Liver (tissue), 9 donors: ENCODE data around the gene WASF2. TPM values are rescaled to one million over a fixed set of nuclear protein-coding genes. Genes with fewer than 3 reads are reported as not detected.
"Not testable (repeated sequence)": the region's sequence is repeated elsewhere in the genome, so short reads cannot be mapped to it uniquely, and the experiment has no call there.

Experiments used
- DNase-seq: peaks from one replicate; pipeline ENCODE4 v3.0.0-alpha.2; 2017; ENCODE audit warnings: low spot score
- H3K27ac ChIP-seq, 2 donors: one replicate each; pipeline ENCODE4 v1.7.0; 2013; ENCODE audit warnings: inconsistent platforms in 2 of 2, low read length in 2 of 2, control low read depth in 1 of 2, low read depth in 1 of 2, mild to moderate bottlenecking in 1 of 2
- H3K27me3 ChIP-seq, 4 donors: one replicate each; pipeline versions ENCODE4 v1.6.1 to v1.7.0; 2013; ENCODE audit warnings: low read length in 3 of 4, inconsistent platforms in 1 of 4, mild to moderate bottlenecking in 1 of 4, moderate library complexity in 1 of 4; ENCODE audit not compliant: control insufficient read depth in 4 of 4, insufficient read depth in 4 of 4
- H3K36me3 ChIP-seq, 4 donors: one replicate each; pipeline versions ENCODE4 v1.6.1 to v1.7.0; 2013; ENCODE audit warnings: low read length in 3 of 4, mild to moderate bottlenecking in 3 of 4, low read depth in 1 of 4, moderate library complexity in 1 of 4; ENCODE audit not compliant: control insufficient read depth in 4 of 4, insufficient read depth in 3 of 4
- H3K4me1 ChIP-seq, 4 donors: one replicate each; pipeline versions ENCODE4 v1.6.1 to v1.7.0; 2013; ENCODE audit warnings: low read length in 3 of 4, mild to moderate bottlenecking in 3 of 4, moderate library complexity in 1 of 4; ENCODE audit not compliant: control insufficient read depth in 4 of 4, insufficient read depth in 4 of 4
- H3K4me3 ChIP-seq, 3 donors: one replicate each; pipeline versions ENCODE4 v1.6.1 to v1.7.0; 2013; ENCODE audit warnings: low read length in 3 of 3, control low read depth in 1 of 3, low read depth in 1 of 3, mild to moderate bottlenecking in 1 of 3
- H3K9ac ChIP-seq, 2 donors: one replicate each; pipeline ENCODE4 v1.7.0; 2013; ENCODE audit warnings: low read length in 2 of 2, mild to moderate bottlenecking in 2 of 2, moderate library complexity in 2 of 2, control low read depth in 1 of 2, low read depth in 1 of 2
- H3K9me3 ChIP-seq, 4 donors: one replicate each; pipeline versions ENCODE4 v1.6.1 to v1.7.0; 2013; ENCODE audit warnings: low read length in 3 of 4; ENCODE audit not compliant: control insufficient read depth in 4 of 4
- EGR1 ChIP-seq, 2 donors: IDR thresholded peaks; 2 replicates each; pipeline ENCODE4 v1.6.1; 2016 to 2018; ENCODE audit warnings: antibody characterized with exemption in 2 of 2, low read depth in 2 of 2
- FOXA1 ChIP-seq: IDR thresholded peaks from 2 replicates; pipeline ENCODE4 v1.6.1; 2016; ENCODE audit warnings: antibody characterized with exemption
- FOXA2 ChIP-seq: IDR thresholded peaks from 2 replicates; pipeline ENCODE4 v1.6.1; 2016; ENCODE audit warnings: antibody characterized with exemption
- GABPA ChIP-seq, 2 donors: IDR thresholded peaks in 1 of 2; conservative IDR thresholded peaks in 1 of 2; 2 replicates each; pipeline ENCODE4 v1.6.1; 2016; ENCODE audit warnings: antibody characterized with exemption in 2 of 2, mild to moderate bottlenecking in 1 of 2, moderate library complexity in 1 of 2
- HNF4A ChIP-seq, 2 donors: conservative IDR thresholded peaks; 2 replicates each; pipeline ENCODE4 v1.6.1; 2016; ENCODE audit warnings: antibody characterized with exemption in 2 of 2, mild to moderate bottlenecking in 2 of 2
- HNF4G ChIP-seq: IDR thresholded peaks from 2 replicates; pipeline ENCODE4 v1.6.1; 2016; ENCODE audit warnings: antibody characterized with exemption
- JUND ChIP-seq, 2 donors: IDR thresholded peaks; 2 replicates each; pipeline ENCODE4 v1.6.1; 2016; ENCODE audit warnings: antibody characterized with exemption in 2 of 2
- NR2F2 ChIP-seq: IDR thresholded peaks from 2 replicates; pipeline ENCODE4 v1.6.1; 2016; ENCODE audit warnings: antibody characterized with exemption
- RAD21 ChIP-seq, 2 donors: IDR thresholded peaks; 2 replicates each; pipeline ENCODE4 v1.6.1; 2016; ENCODE audit warnings: antibody characterized with exemption in 2 of 2, mild to moderate bottlenecking in 2 of 2
- RXRA ChIP-seq, 2 donors: IDR thresholded peaks; 2 replicates each; pipeline ENCODE4 v1.6.1; 2017 to 2018; ENCODE audit warnings: antibody characterized with exemption in 2 of 2, mild to moderate bottlenecking in 1 of 2
- SP1 ChIP-seq: IDR thresholded peaks from 2 replicates; pipeline ENCODE4 v1.6.1; 2018; ENCODE audit warnings: antibody characterized with exemption, mild to moderate bottlenecking
- TAF1 ChIP-seq: conservative IDR thresholded peaks from 2 replicates; pipeline ENCODE4 v1.6.1; 2016; ENCODE audit warnings: antibody characterized with exemption, mild to moderate bottlenecking
- YY1 ChIP-seq: IDR thresholded peaks from 2 replicates; pipeline ENCODE4 v1.6.1; 2016; ENCODE audit warnings: antibody characterized with exemption, mild to moderate bottlenecking
- WGBS: extraction: QIAGEN DNeasy Blood & Tissue Kit; methylation state at CpG from one replicate; pipeline ENCODE4 v1.1.7; 2013; 5-methylcytosine and 5-hydroxymethylcytosine counted together
- polyA plus RNA-seq, 2 donors: library from polyadenylated mRNA; stranded (reverse) in 1 of 2; unstranded in 1 of 2; fragments of 200-250 nt in 1 of 2; fragments of >200 nt in 1 of 2; fragmentation: Nextera tagmentation in 1 of 2; extraction: Ambion mirVana in 1 of 2; gene quantifications; one replicate each; pipeline versions ENCODE4 v1.2.1 to v1.2.3, GENCODE V29; 2013 to 2015
- total RNA-seq, 2 donors: library from RNA; depleted of rRNA; stranded (reverse); fragments of >200 nt; gene quantifications; one replicate each; pipeline ENCODE4 v1.2.3, GENCODE V29; 2014
- TF ChIP-seq, protein P1 (sequence below): fragments of 150-350 bp; IDR thresholded peaks from 2 replicates; pipeline ENCODE4 v1.5.1; 2017; ENCODE audit warnings: improper control_type of control experiment, low read depth, low read length; ENCODE audit not compliant: missing input control
- TF ChIP-seq, protein P2 (sequence below): IDR thresholded peaks from 2 replicates; pipeline ENCODE4 v1.6.1; 2016; ENCODE audit warnings: antibody characterized with exemption
- TF ChIP-seq, protein P3 (sequence below): IDR thresholded peaks from 2 replicates; pipeline ENCODE4 v1.6.1; 2016; ENCODE audit warnings: antibody characterized with exemption
- TF ChIP-seq, protein P4 (sequence below): IDR thresholded peaks from 2 replicates; pipeline ENCODE4 v1.6.1; 2016; ENCODE audit warnings: antibody characterized with exemption
- TF ChIP-seq, protein P5 (sequence below): IDR thresholded peaks from 2 replicates; pipeline ENCODE4 v1.6.1; 2016; ENCODE audit warnings: antibody characterized with exemption, mild to moderate bottlenecking
- donor health status: healthy.
- donor health status: healthy.
- donor health status: healthy.
- donor health status: healthy.
- donor health status: healthy.

The WASF2 gene
- total and polyA plus RNA-seq, 4 donors = 11.6 to 37.7 (median 18.7) TPM

DNA sequence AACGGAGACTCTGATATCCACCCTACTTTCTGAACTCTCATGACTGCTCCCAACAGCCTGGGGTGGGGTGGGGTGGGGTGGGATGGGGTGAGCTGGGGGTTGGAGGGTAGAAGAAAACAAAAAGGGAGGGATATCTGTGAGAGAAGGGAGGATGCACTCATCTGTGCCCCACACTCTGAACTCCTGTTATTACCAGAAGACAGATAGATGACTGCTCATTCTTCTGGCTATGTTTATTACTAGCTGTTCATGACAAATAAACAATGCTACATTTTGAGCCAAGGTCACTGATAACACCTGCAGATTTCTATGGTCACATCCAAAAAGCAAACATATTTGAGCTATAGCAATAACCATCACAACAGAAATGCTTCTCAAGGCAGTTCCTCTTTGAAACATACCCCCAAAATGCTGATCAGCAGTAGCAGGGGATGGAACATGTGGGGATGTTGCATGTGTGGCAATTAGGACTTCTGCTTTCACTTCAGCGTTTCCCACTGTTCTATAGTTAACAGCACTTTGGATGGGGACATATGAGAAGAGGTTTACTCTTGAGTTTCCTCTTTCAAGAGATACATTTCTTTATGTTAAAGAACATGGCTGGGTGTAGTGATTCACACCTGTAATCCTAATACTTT is 54.3 kb downstream of the WASF2 start:
- no peak for DNase-seq
- no peak overlapping the region for H3K27ac ChIP-seq
- no peaks in the 10 kb centered on the region for H3K27me3 ChIP-seq
- H3K9ac ChIP-seq = no peak overlapping the region
- H3K4me1 ChIP-seq = peaks cover 3 to 19% (median 11%) of the 10 kb centered on the region in 4 donors
- WGBS = 73% methylated on average over 2 of the region's 2 CpGs
- no peak overlapping the region for H3K4me3 ChIP-seq
- TF ChIP-seq RAD21 (IDR thresholded peaks at IDR 0.05) (no peak), TAF1 (no peak), HNF4A (conservative IDR thresholded peaks at IDR 0.05) (no peak), GABPA (IDR thresholded peaks at IDR 0.05 in 1 of 2, conservative IDR thresholded peaks at IDR 0.05 in 1 of 2) (no peak)
- no peaks in the 10 kb centered on the region for H3K36me3 ChIP-seq
- no peaks in the 10 kb centered on the region for H3K9me3 ChIP-seq

DNA sequence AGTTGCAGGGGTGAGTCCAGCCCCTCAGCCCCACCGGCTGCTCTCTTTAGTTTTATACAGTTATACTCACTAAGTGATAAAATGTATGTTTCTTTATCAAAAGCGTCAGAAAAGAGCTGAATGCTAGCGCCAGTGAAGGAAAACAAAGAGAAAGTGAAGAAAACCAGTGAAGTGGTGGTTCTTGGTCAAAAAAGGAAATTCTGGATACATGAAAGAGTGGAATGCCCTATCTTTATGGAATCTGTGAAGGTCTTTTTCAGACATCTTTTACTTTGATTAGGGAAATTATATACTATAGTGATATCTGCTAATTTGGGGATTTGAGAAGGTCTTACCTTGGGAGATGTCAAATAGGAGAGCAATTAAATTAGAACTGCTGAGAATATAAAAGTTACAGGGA is 56.3 kb downstream of the WASF2 start:
- Histone ChIP-seq H3K27me3 (no peaks in the 10 kb centered on the region), H3K36me3 (peaks cover 0 to under 1% (median 0%) of the 10 kb centered on the region in 4 donors), H3K4me3 (no peak overlapping the region), H3K27ac (no peak overlapping the region), H3K9ac (no peak overlapping the region), H3K9me3 (no peaks in the 10 kb centered on the region), H3K4me1 (peaks cover 3 to 19% (median 8%) of the 10 kb centered on the region in 4 donors)
- TF ChIP-seq SP1 (no peak), HNF4A (conservative IDR thresholded peaks at IDR 0.05) (no peak), GABPA (IDR thresholded peaks at IDR 0.05 in 1 of 2, conservative IDR thresholded peaks at IDR 0.05 in 1 of 2) (no peak), JUND (IDR thresholded peaks at IDR 0.05) (no peak), RAD21 (IDR thresholded peaks at IDR 0.05) (no peak), TAF1 (no peak), HNF4G (no peak), NR2F2 (no peak), YY1 (no peak), EGR1 (IDR thresholded peaks at IDR 0.05; ENCODE audit: low read depth in 2 of 2) (no peak), FOXA1 (no peak), FOXA2 (no peak), RXRA (IDR thresholded peaks at IDR 0.05) (no peak)
- TF ChIP-seq, protein P1, sequence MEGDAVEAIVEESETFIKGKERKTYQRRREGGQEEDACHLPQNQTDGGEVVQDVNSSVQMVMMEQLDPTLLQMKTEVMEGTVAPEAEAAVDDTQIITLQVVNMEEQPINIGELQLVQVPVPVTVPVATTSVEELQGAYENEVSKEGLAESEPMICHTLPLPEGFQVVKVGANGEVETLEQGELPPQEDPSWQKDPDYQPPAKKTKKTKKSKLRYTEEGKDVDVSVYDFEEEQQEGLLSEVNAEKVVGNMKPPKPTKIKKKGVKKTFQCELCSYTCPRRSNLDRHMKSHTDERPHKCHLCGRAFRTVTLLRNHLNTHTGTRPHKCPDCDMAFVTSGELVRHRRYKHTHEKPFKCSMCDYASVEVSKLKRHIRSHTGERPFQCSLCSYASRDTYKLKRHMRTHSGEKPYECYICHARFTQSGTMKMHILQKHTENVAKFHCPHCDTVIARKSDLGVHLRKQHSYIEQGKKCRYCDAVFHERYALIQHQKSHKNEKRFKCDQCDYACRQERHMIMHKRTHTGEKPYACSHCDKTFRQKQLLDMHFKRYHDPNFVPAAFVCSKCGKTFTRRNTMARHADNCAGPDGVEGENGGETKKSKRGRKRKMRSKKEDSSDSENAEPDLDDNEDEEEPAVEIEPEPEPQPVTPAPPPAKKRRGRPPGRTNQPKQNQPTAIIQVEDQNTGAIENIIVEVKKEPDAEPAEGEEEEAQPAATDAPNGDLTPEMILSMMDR = no peak
- TF ChIP-seq, protein P2, sequence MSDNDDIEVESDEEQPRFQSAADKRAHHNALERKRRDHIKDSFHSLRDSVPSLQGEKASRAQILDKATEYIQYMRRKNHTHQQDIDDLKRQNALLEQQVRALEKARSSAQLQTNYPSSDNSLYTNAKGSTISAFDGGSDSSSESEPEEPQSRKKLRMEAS = no peak
- TF ChIP-seq, protein P3, sequence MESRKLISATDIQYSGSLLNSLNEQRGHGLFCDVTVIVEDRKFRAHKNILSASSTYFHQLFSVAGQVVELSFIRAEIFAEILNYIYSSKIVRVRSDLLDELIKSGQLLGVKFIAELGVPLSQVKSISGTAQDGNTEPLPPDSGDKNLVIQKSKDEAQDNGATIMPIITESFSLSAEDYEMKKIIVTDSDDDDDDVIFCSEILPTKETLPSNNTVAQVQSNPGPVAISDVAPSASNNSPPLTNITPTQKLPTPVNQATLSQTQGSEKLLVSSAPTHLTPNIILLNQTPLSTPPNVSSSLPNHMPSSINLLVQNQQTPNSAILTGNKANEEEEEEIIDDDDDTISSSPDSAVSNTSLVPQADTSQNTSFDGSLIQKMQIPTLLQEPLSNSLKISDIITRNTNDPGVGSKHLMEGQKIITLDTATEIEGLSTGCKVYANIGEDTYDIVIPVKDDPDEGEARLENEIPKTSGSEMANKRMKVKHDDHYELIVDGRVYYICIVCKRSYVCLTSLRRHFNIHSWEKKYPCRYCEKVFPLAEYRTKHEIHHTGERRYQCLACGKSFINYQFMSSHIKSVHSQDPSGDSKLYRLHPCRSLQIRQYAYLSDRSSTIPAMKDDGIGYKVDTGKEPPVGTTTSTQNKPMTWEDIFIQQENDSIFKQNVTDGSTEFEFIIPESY = no peak
- TF ChIP-seq, protein P4, sequence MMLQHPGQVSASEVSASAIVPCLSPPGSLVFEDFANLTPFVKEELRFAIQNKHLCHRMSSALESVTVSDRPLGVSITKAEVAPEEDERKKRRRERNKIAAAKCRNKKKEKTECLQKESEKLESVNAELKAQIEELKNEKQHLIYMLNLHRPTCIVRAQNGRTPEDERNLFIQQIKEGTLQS = no peak
- TF ChIP-seq, protein P5, sequence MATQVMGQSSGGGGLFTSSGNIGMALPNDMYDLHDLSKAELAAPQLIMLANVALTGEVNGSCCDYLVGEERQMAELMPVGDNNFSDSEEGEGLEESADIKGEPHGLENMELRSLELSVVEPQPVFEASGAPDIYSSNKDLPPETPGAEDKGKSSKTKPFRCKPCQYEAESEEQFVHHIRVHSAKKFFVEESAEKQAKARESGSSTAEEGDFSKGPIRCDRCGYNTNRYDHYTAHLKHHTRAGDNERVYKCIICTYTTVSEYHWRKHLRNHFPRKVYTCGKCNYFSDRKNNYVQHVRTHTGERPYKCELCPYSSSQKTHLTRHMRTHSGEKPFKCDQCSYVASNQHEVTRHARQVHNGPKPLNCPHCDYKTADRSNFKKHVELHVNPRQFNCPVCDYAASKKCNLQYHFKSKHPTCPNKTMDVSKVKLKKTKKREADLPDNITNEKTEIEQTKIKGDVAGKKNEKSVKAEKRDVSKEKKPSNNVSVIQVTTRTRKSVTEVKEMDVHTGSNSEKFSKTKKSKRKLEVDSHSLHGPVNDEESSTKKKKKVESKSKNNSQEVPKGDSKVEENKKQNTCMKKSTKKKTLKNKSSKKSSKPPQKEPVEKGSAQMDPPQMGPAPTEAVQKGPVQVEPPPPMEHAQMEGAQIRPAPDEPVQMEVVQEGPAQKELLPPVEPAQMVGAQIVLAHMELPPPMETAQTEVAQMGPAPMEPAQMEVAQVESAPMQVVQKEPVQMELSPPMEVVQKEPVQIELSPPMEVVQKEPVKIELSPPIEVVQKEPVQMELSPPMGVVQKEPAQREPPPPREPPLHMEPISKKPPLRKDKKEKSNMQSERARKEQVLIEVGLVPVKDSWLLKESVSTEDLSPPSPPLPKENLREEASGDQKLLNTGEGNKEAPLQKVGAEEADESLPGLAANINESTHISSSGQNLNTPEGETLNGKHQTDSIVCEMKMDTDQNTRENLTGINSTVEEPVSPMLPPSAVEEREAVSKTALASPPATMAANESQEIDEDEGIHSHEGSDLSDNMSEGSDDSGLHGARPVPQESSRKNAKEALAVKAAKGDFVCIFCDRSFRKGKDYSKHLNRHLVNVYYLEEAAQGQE = no peak
- no peak for DNase-seq
- 94% methylated on average over 3 of the region's 3 CpGs for WGBS

DNA sequence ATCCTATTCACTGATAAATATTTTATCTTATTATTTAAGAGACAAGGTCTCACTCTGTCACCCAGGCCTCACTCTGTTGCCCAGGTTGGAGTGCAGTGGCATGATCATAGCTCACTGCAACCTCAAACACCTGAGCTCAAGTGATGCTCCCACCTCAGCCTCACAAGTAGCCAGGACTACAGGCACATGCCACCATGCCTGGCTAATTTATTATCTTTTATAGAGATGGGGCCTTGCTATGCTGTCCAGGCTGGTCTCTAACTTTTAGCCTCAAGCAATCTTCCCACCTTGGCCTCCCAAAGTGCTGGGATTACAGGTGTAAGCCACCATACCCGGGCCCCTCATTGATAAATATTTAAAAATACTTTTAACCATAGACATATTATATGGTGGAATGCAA is 57.2 kb downstream of the WASF2 start:
- H3K9me3 ChIP-seq, DNase-seq, H3K4me3 ChIP-seq, H3K27me3 ChIP-seq, H3K36me3 ChIP-seq, H3K27ac ChIP-seq, H3K9ac ChIP-seq: not testable (repeated sequence)
- H3K4me1 ChIP-seq = peaks cover 0 to 16% (median 7%) of the 10 kb centered on the region in 4 donors
- 95% methylated on average over 1 of the region's 1 CpG for WGBS
